GM23338 (cell line): Measurements from ENCODE around the gene TNRC18. TPM values are rescaled to one million over a fixed set of nuclear protein-coding genes. Genes with fewer than 3 reads are reported as not detected.

Source experiments
- ATAC-seq: fragments of 200-7000 bp; cut with Tn5 transposase; 3 replicates; pipeline ENCODE4 v1.9.1; 2020
- DNase-seq: peaks from one replicate; pipeline ENCODE4 v3.0.0-alpha.2; 2015; ENCODE audit warnings: low spot score
- H2AFZ ChIP-seq: fragments of 200-600 bp; sonication (generic); 2 replicates; pipeline ENCODE4 v1.8.0; 2016; ENCODE audit warnings: antibody characterized with exemption, mild to moderate bottlenecking, moderate library complexity
- H3F3A ChIP-seq: fragments of 200-600 bp; sonication (generic); replicated peaks from 2 replicates; pipeline ENCODE4 v1.8.0; 2017; ENCODE audit warnings: antibody characterized with exemption, mixed run types, low read depth
- H3K27ac ChIP-seq: fragments of 200-600 bp; sonication (generic); 2 replicates; pipeline ENCODE4 v1.6.1; 2016; ENCODE audit warnings: low read depth
- H3K27me3 ChIP-seq: fragments of 200-600 bp; sonication (generic); 2 replicates; pipeline ENCODE4 v1.8.0; 2016; ENCODE audit warnings: mild to moderate bottlenecking, mixed run types, moderate library complexity; ENCODE audit not compliant: insufficient read depth
- H3K36me3 ChIP-seq: fragments of 200-600 bp; sonication (generic); 2 replicates; pipeline ENCODE4 v1.8.0; 2016; ENCODE audit warnings: mild to moderate bottlenecking; ENCODE audit not compliant: insufficient read depth
- H3K4me1 ChIP-seq: fragments of 200-600 bp; sonication (generic); 2 replicates; pipeline ENCODE4 v1.8.0; 2016; ENCODE audit warnings: mild to moderate bottlenecking, moderate library complexity; ENCODE audit not compliant: insufficient read depth
- H3K4me2 ChIP-seq: fragments of 200-600 bp; sonication (generic); 2 replicates; pipeline ENCODE4 v1.7.1; 2017; ENCODE audit warnings: mixed run types
- H3K4me3 ChIP-seq: fragments of 200-600 bp; sonication (generic); 2 replicates; pipeline ENCODE4 v1.6.1; 2016; ENCODE audit warnings: mixed run types
- H3K79me2 ChIP-seq: fragments of 200-600 bp; sonication (generic); replicated peaks from 2 replicates; pipeline ENCODE4 v1.8.0; 2017; ENCODE audit warnings: mild to moderate bottlenecking; ENCODE audit not compliant: insufficient read depth
- H3K9me2 ChIP-seq: fragments of 200-600 bp; sonication (generic); 2 replicates; pipeline ENCODE4 v1.8.0; 2017; ENCODE audit not compliant: insufficient read depth
- H4K20me1 ChIP-seq: fragments of 200-600 bp; sonication (generic); replicated peaks from 2 replicates; pipeline ENCODE4 v1.8.0; 2017; ENCODE audit warnings: mild to moderate bottlenecking; ENCODE audit not compliant: insufficient read depth
- H3K27ac Mint-ChIP-seq: 2 replicates; pipeline ENCODE4 v1.8.0; 2020; ENCODE audit warnings: inconsistent platforms, mild to moderate bottlenecking, moderate library complexity, mixed read lengths
- H3K27me3 Mint-ChIP-seq: 3 replicates; pipeline ENCODE4 v1.8.0; 2022; ENCODE audit warnings: low read depth, mild to moderate bottlenecking, moderate library complexity, mixed read lengths, inconsistent platforms; ENCODE audit not compliant: insufficient read depth, poor library complexity
- H3K36me3 Mint-ChIP-seq: 3 replicates; pipeline ENCODE4 v1.8.0; 2021; ENCODE audit warnings: low read depth, mild to moderate bottlenecking, inconsistent platforms, moderate library complexity, mixed read lengths
- H3K4me1 Mint-ChIP-seq: 3 replicates; pipeline ENCODE4 v1.8.0; 2020; ENCODE audit warnings: mild to moderate bottlenecking, inconsistent platforms, mixed read lengths
- H3K4me3 Mint-ChIP-seq: 3 replicates; pipeline ENCODE4 v1.8.0; 2021; ENCODE audit warnings: moderate library complexity, mild to moderate bottlenecking, inconsistent platforms, mixed read lengths
- H3K9me3 Mint-ChIP-seq: 3 replicates; pipeline ENCODE4 v1.8.0; 2020; ENCODE audit warnings: moderate library complexity, mild to moderate bottlenecking, inconsistent platforms, mixed read lengths
- CREB1 ChIP-seq: fragments of 250-450 bp; sonication (Bioruptor Pico); IDR thresholded peaks from 2 replicates; pipeline ENCODE4 v1.5.0; 2020; ENCODE audit warnings: low read depth, mild to moderate bottlenecking, moderate library complexity
- EZH2 ChIP-seq: fragments of 200-600 bp; sonication (generic); IDR thresholded peaks from one replicate; pipeline ENCODE4 v1.8.0; 2017; ENCODE audit warnings: antibody characterized with exemption, mild to moderate bottlenecking, low read depth; ENCODE audit not compliant: unreplicated experiment
- EZH2phosphoT487 ChIP-seq: fragments of 200-600 bp; sonication (generic); IDR thresholded peaks from one replicate; pipeline ENCODE4 v1.8.1; 2018; ENCODE audit warnings: antibody characterized with exemption; ENCODE audit not compliant: unreplicated experiment
- NANOG ChIP-seq: IDR thresholded peaks from 2 replicates; pipeline ENCODE4 v1.6.1; 2016; ENCODE audit warnings: antibody characterized with exemption, borderline replicate concordance
- STAT1 ChIP-seq: IDR thresholded peaks from one replicate; pipeline ENCODE4 v1.6.1; 2016; ENCODE audit warnings: antibody characterized with exemption; ENCODE audit not compliant: unreplicated experiment
- ZNF462 ChIP-seq: fragments of 250-450 bp; sonication (Bioruptor Pico); IDR thresholded peaks from 2 replicates; pipeline ENCODE4 v1.5.0; 2020; ENCODE audit warnings: mild to moderate bottlenecking, moderate library complexity
- polyA plus RNA-seq: library from polyadenylated mRNA; unstranded; fragments of >200 nt; fragmentation: Nextera tagmentation; extraction: Ambion mirVana; gene quantifications from 2 replicates; pipeline ENCODE4 v1.2.1, GENCODE V29; 2016
- total RNA-seq: library from RNA; depleted of rRNA; stranded (reverse); fragments of >200 nt; shearing (Covaris generic); gene quantifications from 2 replicates; pipeline ENCODE4 v1.2.3, GENCODE V29; 2014
- TF ChIP-seq, protein P1 (sequence below), 2 experiments: fragments of 200-600 bp in 1 of 2; sonication (generic) in 1 of 2; conservative IDR thresholded peaks; 2 replicates each; pipeline versions ENCODE4 v1.5.1 to v1.6.1; 2016 to 2017; ENCODE audit warnings: antibody characterized with exemption in 2 of 2, low read depth in 2 of 2, mild to moderate bottlenecking in 2 of 2, moderate library complexity in 1 of 2

Gene TNRC18
- total and polyA plus RNA-seq, 2 experiments from 2014 or later = 2.1 to 17.5 TPM

DNA sequence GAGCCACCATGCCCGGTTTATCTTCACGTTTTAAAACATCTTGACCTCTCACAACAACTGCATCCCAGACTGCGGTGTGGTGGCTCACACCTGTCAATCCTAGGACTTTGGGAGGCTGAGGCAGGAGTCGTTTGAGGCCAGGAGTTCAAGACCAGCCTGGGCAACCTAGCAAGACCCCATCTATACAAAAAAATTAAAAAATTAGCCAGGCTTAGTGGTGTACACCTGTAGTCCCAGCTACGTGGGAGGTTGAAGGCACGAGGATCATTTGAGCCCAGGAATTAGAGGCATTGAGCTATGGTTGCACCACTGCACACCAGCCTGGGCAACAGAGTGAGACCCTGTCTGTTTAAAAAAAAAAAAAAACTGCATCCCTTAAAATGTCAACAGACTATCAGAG lies 20.2 kb downstream of the TNRC18 start (continued):
- no peak for TF ChIP-seq ZNF462 (CRISPR knock-in tag)
- no peak for TF ChIP-seq EZH2phosphoT487
- TF ChIP-seq STAT1 = no peak

DNA sequence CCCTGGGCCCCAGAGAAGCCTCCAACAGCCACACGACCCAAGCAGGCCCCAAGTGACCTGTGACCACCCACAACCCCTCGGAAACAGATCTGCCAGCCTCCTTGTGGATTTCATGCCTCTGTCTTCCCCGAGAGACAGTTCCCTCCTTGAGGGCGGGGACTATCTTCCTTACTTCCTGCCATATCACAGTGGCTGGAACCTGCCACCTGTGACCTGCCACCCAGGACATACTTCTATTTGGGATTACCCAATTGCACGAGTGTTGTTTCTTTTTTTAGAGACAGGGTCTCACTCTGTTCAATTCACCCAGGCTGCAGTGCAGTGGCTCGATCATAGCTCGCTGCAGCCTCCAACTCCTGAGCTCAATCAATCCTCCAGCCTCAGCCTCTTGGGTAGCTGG lies 25.9 kb downstream of the TNRC18 start:
- Mint-ChIP-seq H3K27ac (no peak overlapping the region; the same call in 1 of the 2 replicates), H3K27me3 (peaks cover 9% of the 10 kb centered on the region), H3K4me1 (peaks cover 4% of the 10 kb centered on the region; the same call in 2 of the 3 replicates), H3K9me3 (no peaks in the 10 kb centered on the region), H3K4me3 (no peak overlapping the region), H3K36me3 (no peaks in the 10 kb centered on the region; the same call in 2 of the 3 replicates)
- no peaks in the 10 kb centered on the region; the same call in 1 of the 2 replicates for H4K20me1 ChIP-seq
- no peaks in the 10 kb centered on the region for H3K4me1 ChIP-seq
- ATAC-seq (no peak), DNase-seq (no peak)
- H3K27ac ChIP-seq = no peak overlapping the region
- H3K4me3 ChIP-seq = no peak overlapping the region
- H3K9me2 ChIP-seq = no peaks in the 10 kb centered on the region
- no peaks in the 10 kb centered on the region for H3K27me3 ChIP-seq
- no peaks in the 10 kb centered on the region for H3K36me3 ChIP-seq
- TF ChIP-seq CREB1 (CRISPR knock-in tag) (no peak), ZNF462 (CRISPR knock-in tag) (no peak), NANOG (no peak), EZH2 (no peak)
- TF ChIP-seq, protein P1, sequence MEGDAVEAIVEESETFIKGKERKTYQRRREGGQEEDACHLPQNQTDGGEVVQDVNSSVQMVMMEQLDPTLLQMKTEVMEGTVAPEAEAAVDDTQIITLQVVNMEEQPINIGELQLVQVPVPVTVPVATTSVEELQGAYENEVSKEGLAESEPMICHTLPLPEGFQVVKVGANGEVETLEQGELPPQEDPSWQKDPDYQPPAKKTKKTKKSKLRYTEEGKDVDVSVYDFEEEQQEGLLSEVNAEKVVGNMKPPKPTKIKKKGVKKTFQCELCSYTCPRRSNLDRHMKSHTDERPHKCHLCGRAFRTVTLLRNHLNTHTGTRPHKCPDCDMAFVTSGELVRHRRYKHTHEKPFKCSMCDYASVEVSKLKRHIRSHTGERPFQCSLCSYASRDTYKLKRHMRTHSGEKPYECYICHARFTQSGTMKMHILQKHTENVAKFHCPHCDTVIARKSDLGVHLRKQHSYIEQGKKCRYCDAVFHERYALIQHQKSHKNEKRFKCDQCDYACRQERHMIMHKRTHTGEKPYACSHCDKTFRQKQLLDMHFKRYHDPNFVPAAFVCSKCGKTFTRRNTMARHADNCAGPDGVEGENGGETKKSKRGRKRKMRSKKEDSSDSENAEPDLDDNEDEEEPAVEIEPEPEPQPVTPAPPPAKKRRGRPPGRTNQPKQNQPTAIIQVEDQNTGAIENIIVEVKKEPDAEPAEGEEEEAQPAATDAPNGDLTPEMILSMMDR (conservative IDR thresholded peaks at IDR 0.05; ENCODE audit: low read depth in 2 of 2) = no peak
- H2AFZ ChIP-seq = no peak overlapping the region
- H3K79me2 ChIP-seq = no peaks in the 10 kb centered on the region
- no peak overlapping the region for H3K4me2 ChIP-seq
- H3F3A ChIP-seq = no peaks in the 10 kb centered on the region
